ENCODE results near the gene RERE. TPM values are rescaled to one million over a fixed set of nuclear protein-coding genes. Genes with fewer than 3 reads are reported as not detected.

Gene RERE
- total RNA-seq, 1 experiment from 2014 or later = 55.2 TPM

DNA sequence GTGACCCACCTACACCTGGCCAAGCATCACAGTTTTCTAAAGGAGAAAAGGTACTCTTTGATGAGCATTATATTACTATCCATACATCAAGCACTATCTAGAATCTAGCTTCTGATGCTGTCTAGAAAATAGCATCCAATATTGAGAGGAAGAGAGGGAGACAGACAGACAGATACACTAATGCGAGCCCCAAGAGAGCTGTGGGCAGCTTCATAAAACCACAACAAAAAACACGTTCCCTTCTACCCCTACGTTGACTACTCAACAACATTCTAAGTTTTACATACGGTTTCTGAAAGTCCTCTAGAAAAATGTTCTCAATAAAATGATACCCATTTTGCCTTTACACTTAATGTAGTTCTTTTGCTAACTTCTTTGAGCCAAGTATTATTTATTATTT lies 277.8 kb downstream of the RERE start:
- Histone ChIP-seq H3K4me2 (ENCODE audit: low read depth, low read length, poor library complexity, severe bottlenecking) (no peak overlapping the region), H3K9me3 (ENCODE audit: low read length) (peaks cover 4% of the 10 kb centered on the region; the same call in 1 of the 2 replicates), H3K9me2 (replicated peaks; ENCODE audit: insufficient read depth, low read length) (no peaks in the 10 kb centered on the region), H3K4me3 (ENCODE audit: low read length) (no peak overlapping the region), H3K27me3 (ENCODE audit: low read length) (no peaks in the 10 kb centered on the region), H4K20me1 (ENCODE audit: insufficient read depth, low read depth, low read length) (no peaks in the 10 kb centered on the region), H3K4me1 (ENCODE audit: low read length) (no peaks in the 10 kb centered on the region), H3K36me3 (ENCODE audit: insufficient read depth, low read length) (no peaks in the 10 kb centered on the region; the same call in 1 of the 2 replicates), H3K9ac (ENCODE audit: low read length) (no peak overlapping the region), H3K79me2 (ENCODE audit: low read length) (no peaks in the 10 kb centered on the region), H3K27ac (ENCODE audit: low read length) (no peak overlapping the region), H2AFZ (ENCODE audit: low read length) (no peak overlapping the region)
- no peak for DNase-seq

DNA sequence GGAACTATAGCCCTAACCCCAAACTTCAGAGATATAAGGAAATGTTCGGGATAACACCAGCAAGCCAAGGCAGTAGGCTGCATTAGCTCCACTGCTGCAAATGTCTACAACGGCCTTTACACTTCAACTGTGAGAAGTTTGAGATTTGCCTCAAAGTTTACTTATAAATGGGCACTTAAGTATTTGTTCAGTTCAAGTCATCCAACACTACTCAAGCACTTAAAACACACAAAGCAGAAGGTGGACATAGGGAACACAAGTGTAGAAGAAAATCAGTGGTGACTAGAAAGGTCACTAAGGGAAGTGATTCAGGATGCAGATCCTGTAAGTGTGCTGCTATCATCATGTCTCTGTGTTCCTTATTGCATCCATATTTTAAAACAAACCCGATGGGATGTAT lies 278.9 kb downstream of the RERE start:
- Histone ChIP-seq H3K36me3 (ENCODE audit: insufficient read depth, low read length) (no peaks in the 10 kb centered on the region), H3K27me3 (ENCODE audit: low read length) (no peaks in the 10 kb centered on the region), H4K20me1 (ENCODE audit: insufficient read depth, low read depth, low read length) (no peaks in the 10 kb centered on the region), H3K79me2 (ENCODE audit: low read length) (no peaks in the 10 kb centered on the region), H3K9me2 (replicated peaks; ENCODE audit: insufficient read depth, low read length) (no peaks in the 10 kb centered on the region), H3K9ac (ENCODE audit: low read length) (no peak overlapping the region), H3K4me1 (ENCODE audit: low read length) (peaks cover 11% of the 10 kb centered on the region), H3K4me3 (ENCODE audit: low read length) (no peak overlapping the region), H3K27ac (ENCODE audit: low read length) (no peak overlapping the region), H3K4me2 (ENCODE audit: low read depth, low read length, poor library complexity, severe bottlenecking) (no peak overlapping the region), H2AFZ (ENCODE audit: low read length) (no peak overlapping the region), H3K9me3 (ENCODE audit: low read length) (peaks cover under 1% of the 10 kb centered on the region; the same call in 1 of the 2 replicates)
- no peak for DNase-seq

DNA sequence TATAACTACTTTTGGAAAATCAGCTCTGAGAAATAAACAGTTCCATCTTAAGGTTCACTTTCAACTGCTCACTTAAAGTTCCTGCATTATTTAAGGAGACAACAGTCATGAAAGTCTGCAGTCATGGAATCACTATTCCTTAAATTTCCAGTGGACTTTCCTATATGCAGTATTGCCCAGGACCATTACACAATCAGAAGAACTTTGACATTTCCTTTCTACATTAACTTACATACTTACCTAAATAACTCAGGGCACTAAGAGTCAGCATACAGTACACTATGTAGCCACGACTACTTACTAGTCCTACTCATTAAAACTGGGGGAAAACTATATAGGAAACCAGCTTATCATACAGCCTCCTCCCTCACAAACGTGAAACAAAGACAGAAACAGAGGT lies 279.4 kb downstream of the RERE start:
- H3K9me3 ChIP-seq (ENCODE audit: low read length) = no peaks in the 10 kb centered on the region
- H3K36me3 ChIP-seq (ENCODE audit: insufficient read depth, low read length) = no peaks in the 10 kb centered on the region
- H3K9me2 ChIP-seq (replicated peaks; ENCODE audit: insufficient read depth, low read length) = no peaks in the 10 kb centered on the region
- no peaks in the 10 kb centered on the region for H4K20me1 ChIP-seq (ENCODE audit: insufficient read depth, low read depth, low read length)
- H3K27me3 ChIP-seq (ENCODE audit: low read length) = no peaks in the 10 kb centered on the region
- no peaks in the 10 kb centered on the region for H3K79me2 ChIP-seq (ENCODE audit: low read length)
- peaks cover 16% of the 10 kb centered on the region for H3K4me1 ChIP-seq (ENCODE audit: low read length)
- H3K4me2 ChIP-seq (ENCODE audit: low read depth, low read length, poor library complexity, severe bottlenecking) = no peak overlapping the region
- DNase-seq = no peak
- no peak overlapping the region for H3K27ac ChIP-seq (ENCODE audit: low read length)
- H3K9ac ChIP-seq (ENCODE audit: low read length) = no peak overlapping the region
- H2AFZ ChIP-seq (ENCODE audit: low read length) = no peak overlapping the region
- H3K4me3 ChIP-seq (ENCODE audit: low read length) = no peak overlapping the region

- Histone ChIP-seq H3K4me1 (ENCODE audit: low read length) (peaks cover 22% of the 10 kb centered on the region), H3K27ac (ENCODE audit: low read length) (no peak overlapping the region), H3K79me2 (ENCODE audit: low read length) (no peaks in the 10 kb centered on the region), H3K9me2 (replicated peaks; ENCODE audit: insufficient read depth, low read length) (no peaks in the 10 kb centered on the region), H3K9me3 (ENCODE audit: low read length) (no peaks in the 10 kb centered on the region), H3K27me3 (ENCODE audit: low read length) (no peaks in the 10 kb centered on the region), H3K9ac (ENCODE audit: low read length) (no peak overlapping the region), H3K4me2 (ENCODE audit: low read depth, low read length, poor library complexity, severe bottlenecking) (no peak overlapping the region), H3K4me3 (ENCODE audit: low read length) (no peak overlapping the region), H4K20me1 (ENCODE audit: insufficient read depth, low read depth, low read length) (no peaks in the 10 kb centered on the region), H2AFZ (ENCODE audit: low read length) (no peak overlapping the region), H3K36me3 (ENCODE audit: insufficient read depth, low read length) (no peaks in the 10 kb centered on the region)
- DNase-seq = no peak
Measured at GRCh38 chr1:8536515-8536914, 280.9 kb downstream of the RERE start.

GRCh38 chr1:8533907-8534306 lies 283.5 kb downstream of the RERE start:
- Histone ChIP-seq H3K27ac (ENCODE audit: low read length) (no peak overlapping the region), H3K4me2 (ENCODE audit: low read depth, low read length, poor library complexity, severe bottlenecking) (peak overlapping the region; percentile 53), H3K27me3 (ENCODE audit: low read length) (no peaks in the 10 kb centered on the region), H3K4me3 (ENCODE audit: low read length) (peak overlapping the region; percentile 8; the same call in 1 of the 2 replicates), H3K4me1 (ENCODE audit: low read length) (peaks cover 40% of the 10 kb centered on the region), H3K36me3 (ENCODE audit: insufficient read depth, low read length) (no peaks in the 10 kb centered on the region), H2AFZ (ENCODE audit: low read length) (no peak overlapping the region), H4K20me1 (ENCODE audit: insufficient read depth, low read depth, low read length) (no peaks in the 10 kb centered on the region), H3K9me2 (replicated peaks; ENCODE audit: insufficient read depth, low read length) (no peaks in the 10 kb centered on the region), H3K9ac (ENCODE audit: low read length) (no peak overlapping the region), H3K79me2 (ENCODE audit: low read length) (no peaks in the 10 kb centered on the region), H3K9me3 (ENCODE audit: low read length) (no peaks in the 10 kb centered on the region)
- DNase-seq = peak; percentile 51

DNA sequence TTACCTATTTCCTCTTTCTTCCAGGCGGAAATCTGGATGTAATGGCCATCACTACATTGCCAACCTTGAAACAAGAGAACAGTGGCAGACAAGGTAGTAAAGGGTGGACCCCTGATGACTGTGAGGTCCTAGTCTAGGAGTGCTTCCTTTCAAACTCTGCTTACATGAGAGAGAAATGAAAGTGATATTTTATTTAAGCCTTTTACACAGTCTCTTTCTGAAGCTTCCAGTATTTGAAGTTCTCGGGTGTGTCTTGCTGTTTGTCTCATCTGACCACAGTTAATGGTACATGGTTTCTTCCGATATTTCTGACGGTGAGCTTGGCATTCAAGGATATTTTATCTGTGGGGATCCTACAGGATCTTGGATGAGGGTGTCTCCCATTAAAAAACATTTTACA lies 284.3 kb downstream of the RERE start:
- H3K9me3 ChIP-seq (ENCODE audit: low read length) = no peaks in the 10 kb centered on the region
- H3K4me1 ChIP-seq (ENCODE audit: low read length) = peaks cover 43% of the 10 kb centered on the region
- H3K79me2 ChIP-seq (ENCODE audit: low read length) = no peaks in the 10 kb centered on the region
- H3K9me2 ChIP-seq (replicated peaks; ENCODE audit: insufficient read depth, low read length) = no peaks in the 10 kb centered on the region
- no peaks in the 10 kb centered on the region for H3K27me3 ChIP-seq (ENCODE audit: low read length)
- H3K4me3 ChIP-seq (ENCODE audit: low read length) = no peak overlapping the region
- H3K4me2 ChIP-seq (ENCODE audit: low read depth, low read length, poor library complexity, severe bottlenecking) = peak overlapping the region; percentile 53
- H4K20me1 ChIP-seq (ENCODE audit: insufficient read depth, low read depth, low read length) = no peaks in the 10 kb centered on the region
- H2AFZ ChIP-seq (ENCODE audit: low read length) = no peak overlapping the region
- H3K36me3 ChIP-seq (ENCODE audit: insufficient read depth, low read length) = no peaks in the 10 kb centered on the region
- H3K27ac ChIP-seq (ENCODE audit: low read length) = peak overlapping the region; percentile 3; the same call in 1 of the 2 replicates
- DNase-seq = no peak
- 0 out of 2 replicates have a peak overlapping the region, but pooled peaks have one; percentile 9 for H3K9ac ChIP-seq (ENCODE audit: low read length)

- H3K4me2 ChIP-seq (ENCODE audit: low read depth, low read length, poor library complexity, severe bottlenecking) = no peak overlapping the region
- no peaks in the 10 kb centered on the region for H4K20me1 ChIP-seq (ENCODE audit: insufficient read depth, low read depth, low read length)
- no peaks in the 10 kb centered on the region for H3K9me3 ChIP-seq (ENCODE audit: low read length)
- no peak overlapping the region for H2AFZ ChIP-seq (ENCODE audit: low read length)
- H3K27me3 ChIP-seq (ENCODE audit: low read length) = no peaks in the 10 kb centered on the region
- DNase-seq = no peak
- H3K4me1 ChIP-seq (ENCODE audit: low read length) = peaks cover 63% of the 10 kb centered on the region
- no peak overlapping the region for H3K4me3 ChIP-seq (ENCODE audit: low read length)
- H3K9ac ChIP-seq (ENCODE audit: low read length) = no peak overlapping the region
- H3K79me2 ChIP-seq (ENCODE audit: low read length) = no peaks in the 10 kb centered on the region
- peak overlapping the region; percentile 22; the same call in 1 of the 2 replicates for H3K27ac ChIP-seq (ENCODE audit: low read length)
- no peaks in the 10 kb centered on the region for H3K9me2 ChIP-seq (replicated peaks; ENCODE audit: insufficient read depth, low read length)
- H3K36me3 ChIP-seq (ENCODE audit: insufficient read depth, low read length) = no peaks in the 10 kb centered on the region
Measured at GRCh38 chr1:8529901-8530300, 287.5 kb downstream of the RERE start.

GRCh38 chr1:8527941-8528340 lies 289.5 kb downstream of the RERE start:
- H3K9me2 ChIP-seq (replicated peaks; ENCODE audit: insufficient read depth, low read length) = no peaks in the 10 kb centered on the region
- no peak overlapping the region for H3K4me3 ChIP-seq (ENCODE audit: low read length)
- H3K27me3 ChIP-seq (ENCODE audit: low read length) = no peaks in the 10 kb centered on the region
- H3K9me3 ChIP-seq (ENCODE audit: low read length) = no peaks in the 10 kb centered on the region
- H3K9ac ChIP-seq (ENCODE audit: low read length) = no peak overlapping the region
- no peaks in the 10 kb centered on the region for H4K20me1 ChIP-seq (ENCODE audit: insufficient read depth, low read depth, low read length)
- peaks cover 6% of the 10 kb centered on the region for H3K79me2 ChIP-seq (ENCODE audit: low read length)
- no peak overlapping the region for H2AFZ ChIP-seq (ENCODE audit: low read length)
- H3K4me1 ChIP-seq (ENCODE audit: low read length) = peaks cover 66% of the 10 kb centered on the region
- H3K27ac ChIP-seq (ENCODE audit: low read length) = peak overlapping the region; percentile 15; the same call in 1 of the 2 replicates
- H3K36me3 ChIP-seq (ENCODE audit: insufficient read depth, low read length) = no peaks in the 10 kb centered on the region
- no peak overlapping the region for H3K4me2 ChIP-seq (ENCODE audit: low read depth, low read length, poor library complexity, severe bottlenecking)
- no peak for DNase-seq

Data from Karpas-422 (cell line).